GM18499 (cell line): ENCODE measurements around the gene DPP8.
"Not testable (repeated sequence)": the region's sequence is repeated elsewhere in the genome, so short reads cannot be mapped to it uniquely, and the experiment has no call there.

ENCODE experiments used
- ATAC-seq: cut with Tn5 transposase; IDR thresholded peaks from one replicate; pipeline ENCODE4 v1.9.1; 2021; ENCODE audit warnings: moderate number of reproducible peaks; ENCODE audit not compliant: insufficient read depth, unreplicated experiment

DPP8 gene

DNA sequence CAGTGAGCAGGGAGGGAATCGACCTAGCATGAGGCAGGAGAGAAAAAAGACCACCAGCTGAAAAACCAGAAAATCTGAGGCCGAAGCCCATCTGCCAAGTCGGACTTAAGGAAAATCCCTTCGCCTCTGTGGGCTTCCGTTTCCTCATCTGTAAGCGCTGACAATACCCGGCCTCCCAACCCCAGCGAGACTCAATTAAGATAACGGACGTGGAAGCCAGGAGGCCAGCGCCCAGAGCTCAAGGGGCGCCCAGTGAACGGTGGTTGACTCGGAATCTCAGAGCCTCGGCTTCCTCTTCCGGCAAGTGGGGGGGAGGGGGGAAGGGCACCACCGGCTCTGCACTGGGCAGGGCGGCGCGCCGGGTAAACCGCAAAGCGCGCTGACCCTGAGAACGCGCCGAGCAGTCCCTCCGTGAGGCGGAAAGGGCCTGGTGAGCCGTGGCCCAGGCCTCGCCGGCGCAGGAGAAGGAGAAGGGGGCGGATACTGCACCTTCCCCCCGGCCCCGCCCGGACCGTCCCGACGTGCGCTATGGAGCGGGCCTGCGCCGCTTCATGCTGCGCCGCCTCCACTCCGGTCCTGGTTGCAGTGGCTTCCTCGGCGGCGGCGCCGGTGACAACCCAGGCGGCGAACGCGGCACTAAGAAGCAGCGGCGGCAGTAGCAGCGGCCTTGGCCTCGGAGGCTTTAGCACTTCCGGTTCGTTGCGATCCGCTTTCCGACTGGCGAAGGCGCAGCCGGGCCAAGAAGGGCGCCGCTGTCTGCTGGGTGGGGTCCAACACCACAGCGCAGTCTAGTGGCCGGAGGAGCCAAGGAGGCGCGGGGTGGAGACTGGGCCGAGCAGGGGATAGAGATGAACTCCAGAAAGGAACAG, at the start of gene DPP8:
Gene DPP8 (minus strand): TSS at position 693 of the 869 bp plus-strand sequence. CDS start 5,136 bp downstream, outside the sequence.
- ATAC-seq, result peak; percentile 77

DNA sequence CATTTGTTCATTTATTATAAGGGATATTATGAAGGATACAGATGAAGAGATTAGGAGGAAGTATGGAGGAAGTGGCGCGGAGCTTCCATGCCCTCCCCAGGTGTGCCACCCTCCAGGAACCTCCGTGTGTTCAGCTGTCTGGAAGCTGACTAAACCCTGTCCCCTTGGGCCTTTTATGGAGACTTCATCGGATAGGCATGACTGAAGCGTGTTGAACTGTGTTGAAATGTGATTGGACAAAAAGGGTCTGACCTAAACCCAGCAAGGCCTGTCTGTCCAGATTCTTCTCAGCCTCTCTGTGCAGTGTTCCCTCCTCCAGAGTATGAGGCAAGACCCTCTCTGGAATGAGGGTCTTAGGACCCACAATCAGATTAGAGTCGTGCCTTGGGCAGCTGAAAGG, 44.4 kb upstream of the DPP8 start:
- ATAC-seq, result no peak

DNA sequence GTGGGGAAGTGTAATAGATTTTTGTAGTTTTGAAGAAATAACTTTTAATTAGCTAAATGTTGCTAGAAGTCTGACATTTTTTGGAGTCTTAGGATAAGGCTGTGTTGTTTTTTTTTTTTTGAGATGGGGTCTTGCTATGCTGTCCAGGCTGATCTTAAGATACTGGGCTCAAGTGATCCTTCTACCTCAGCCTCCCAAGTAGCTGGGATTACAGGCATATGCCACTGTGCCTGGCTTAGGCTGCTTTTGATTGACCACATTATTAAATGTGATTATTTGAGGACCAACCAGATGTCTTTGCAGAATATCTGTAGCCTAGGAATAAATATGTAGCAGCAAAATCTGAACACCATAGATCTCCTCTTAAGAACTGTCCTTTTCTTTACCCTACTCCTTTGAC, 42.5 kb upstream of the DPP8 start:
- ATAC-seq, result no peak

DNA sequence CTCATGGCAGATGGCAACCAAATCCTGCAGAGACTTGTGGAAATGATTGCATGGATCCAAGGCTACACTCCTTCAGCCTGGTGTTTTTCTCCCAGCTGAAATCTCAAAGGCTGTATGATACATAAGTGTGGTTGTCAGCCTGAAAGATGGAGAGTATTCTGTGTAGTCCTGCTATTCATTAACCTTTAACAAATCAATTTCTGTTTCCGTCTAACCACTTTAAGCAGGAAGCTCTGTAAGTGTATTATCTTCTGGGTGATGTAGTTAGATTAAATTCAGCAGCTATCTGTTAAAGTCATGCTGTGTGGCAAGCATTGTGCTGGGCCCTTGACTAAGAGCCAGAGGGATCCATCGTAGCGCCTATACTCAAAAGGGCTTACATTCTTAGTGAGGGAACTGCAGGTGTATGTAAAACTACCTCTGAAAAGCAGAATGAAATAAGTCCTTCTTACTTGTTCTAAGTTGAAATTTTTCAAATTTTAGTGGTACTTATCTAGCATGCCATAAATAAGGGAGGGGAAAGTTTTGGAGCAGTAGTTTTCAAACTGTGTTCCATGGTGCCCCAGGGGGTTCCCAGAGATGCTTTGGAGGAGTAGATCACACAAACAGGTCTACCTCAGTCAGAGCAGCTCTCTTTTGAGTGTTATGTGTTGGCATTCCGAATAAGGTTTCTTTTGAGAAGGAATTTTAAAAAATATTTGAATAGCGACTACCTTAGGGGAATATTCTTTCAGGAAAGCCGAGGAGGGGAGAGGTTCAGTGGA, 41.7 kb upstream of the DPP8 start:
- no peak for ATAC-seq

DNA sequence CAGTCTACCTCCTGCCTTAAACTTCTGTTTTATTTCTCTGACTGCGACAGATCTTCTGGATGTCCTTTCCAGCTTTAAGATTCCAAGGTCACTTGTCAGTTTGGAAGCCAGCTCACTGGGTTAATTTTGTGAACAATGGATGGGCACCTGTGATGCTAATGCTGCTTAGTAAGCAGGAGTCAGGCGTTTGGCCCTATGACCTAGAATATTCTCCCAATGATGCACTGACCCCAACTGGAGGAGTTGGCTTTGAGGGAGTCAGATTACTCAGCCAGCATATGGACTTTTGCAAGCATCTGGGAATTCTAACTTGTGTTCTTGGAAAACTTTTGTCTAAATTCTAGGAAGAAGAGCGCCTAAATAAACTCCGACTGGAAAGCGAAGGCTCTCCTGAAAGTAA, 40.8 kb upstream of the DPP8 start:
- no peak for ATAC-seq

DNA sequence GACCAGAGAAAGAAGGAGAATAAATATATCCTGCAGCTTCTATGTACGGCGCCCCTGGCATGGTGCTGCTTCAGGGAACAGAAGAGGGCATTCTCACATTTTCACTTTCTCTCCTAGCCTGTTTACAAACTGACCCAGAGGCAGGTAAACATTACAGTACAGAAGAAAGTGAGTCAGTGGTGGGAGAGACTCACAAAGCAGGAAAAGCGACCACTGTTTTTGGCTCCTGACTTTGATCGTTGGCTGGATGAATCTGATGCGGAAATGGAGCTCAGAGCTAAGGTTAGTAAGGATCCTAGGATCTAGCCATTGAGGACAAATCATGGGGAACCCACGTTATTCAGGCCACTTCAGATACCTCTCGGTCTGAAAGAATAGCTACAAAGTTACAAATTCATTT, 39.1 kb upstream of the DPP8 start:
- no peak for ATAC-seq

DNA sequence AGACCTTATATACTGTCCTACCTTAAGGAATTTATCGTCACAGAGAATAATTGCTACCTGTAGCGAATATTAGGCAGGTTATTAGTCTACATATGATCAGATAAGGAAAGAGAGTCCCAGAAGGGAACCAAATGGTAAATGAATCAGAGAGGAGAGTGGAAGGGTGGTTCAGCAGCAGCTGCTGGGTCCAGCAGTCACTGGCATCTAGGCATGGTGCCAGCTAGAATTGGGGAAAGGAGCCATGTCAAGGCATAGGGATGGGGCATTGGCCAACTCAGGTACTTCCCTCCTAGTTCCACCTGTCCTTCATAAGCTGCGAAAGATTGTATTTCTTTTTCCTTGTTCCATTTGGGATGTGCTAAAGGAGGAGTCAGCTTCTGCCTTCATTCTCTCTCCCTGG, 36.2 kb upstream of the DPP8 start:
- ATAC-seq, result no peak

DNA sequence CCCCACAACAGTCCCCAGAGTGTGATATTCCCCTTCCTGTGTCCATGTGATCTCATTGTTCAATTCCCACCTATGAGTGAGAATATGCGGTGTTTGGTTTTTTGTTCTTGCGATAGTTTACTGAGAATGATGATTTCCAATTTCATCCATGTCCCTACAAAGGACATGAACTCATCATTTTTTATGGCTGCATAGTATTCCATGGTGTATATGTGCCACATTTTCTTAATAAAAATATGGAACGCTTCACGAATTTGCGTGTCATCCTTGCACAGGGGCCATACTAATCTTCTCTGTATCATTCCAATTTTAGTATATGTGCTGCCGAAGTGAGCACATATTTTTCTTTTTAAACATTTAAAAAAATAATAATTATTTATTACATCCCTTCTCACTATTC, 35.4 kb upstream of the DPP8 start:
- ATAC-seq, result not testable (repeated sequence)

DNA sequence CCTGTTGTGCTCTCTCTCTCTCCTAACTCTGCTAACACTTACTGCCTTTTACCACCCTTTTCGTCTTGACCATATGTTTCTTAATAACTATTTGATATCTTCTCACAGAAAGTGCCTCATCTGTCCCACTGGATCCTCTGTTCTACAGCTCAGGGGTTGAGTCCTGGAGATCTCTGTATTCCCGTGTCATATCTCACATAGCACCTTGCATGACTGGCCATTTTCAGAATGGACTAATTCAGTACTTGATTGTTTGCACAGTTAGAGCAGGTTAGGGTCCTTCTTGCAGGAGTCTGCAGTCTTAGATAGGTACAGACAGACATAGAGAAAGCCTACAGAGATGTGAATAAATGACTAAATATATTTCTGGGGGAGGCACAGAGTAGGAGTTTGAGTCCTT, 33.7 kb upstream of the DPP8 start:
- no peak for ATAC-seq

DNA sequence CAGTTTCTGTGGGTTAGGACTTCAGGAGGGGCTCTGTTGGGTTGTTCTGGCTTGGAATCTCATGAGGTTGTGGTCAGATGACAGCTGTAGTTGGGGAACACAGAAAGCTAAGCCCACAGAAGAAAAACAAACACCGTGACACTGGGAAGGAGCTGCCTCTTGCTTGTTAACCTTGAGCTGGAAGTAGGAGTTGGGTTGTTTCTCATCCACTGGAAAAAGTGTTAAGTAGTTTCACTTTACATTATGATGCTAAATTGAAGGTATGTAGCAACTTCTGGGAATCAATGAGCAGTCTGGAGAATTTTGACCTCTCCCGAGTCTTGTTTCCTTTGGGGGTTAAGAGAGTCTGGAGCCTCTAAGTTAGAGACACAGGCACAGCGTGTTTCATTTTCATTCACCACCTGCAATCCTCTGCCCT, 33.2 kb upstream of the DPP8 start:
- ATAC-seq, result no peak

DNA sequence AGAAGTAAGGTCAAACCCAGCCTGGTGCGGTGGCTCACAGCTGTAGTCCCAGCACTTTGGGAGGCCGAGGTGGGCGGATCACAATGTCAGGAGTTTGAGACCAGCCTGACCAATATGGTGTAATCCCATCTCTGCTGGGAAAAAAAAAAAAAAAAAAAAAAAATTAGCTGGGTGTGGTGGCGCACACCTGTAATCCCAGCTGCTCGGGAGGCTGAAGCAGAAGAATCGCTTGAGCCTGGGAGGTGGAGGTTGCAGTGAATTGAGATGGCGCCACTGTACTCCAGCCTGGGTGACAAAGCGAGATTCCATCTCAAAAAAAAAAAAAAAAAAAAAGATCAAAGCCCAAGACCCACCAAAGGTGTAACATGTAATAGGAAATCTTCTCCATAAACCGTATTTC, 31.8 kb upstream of the DPP8 start:
- ATAC-seq, result not testable (repeated sequence)

DNA sequence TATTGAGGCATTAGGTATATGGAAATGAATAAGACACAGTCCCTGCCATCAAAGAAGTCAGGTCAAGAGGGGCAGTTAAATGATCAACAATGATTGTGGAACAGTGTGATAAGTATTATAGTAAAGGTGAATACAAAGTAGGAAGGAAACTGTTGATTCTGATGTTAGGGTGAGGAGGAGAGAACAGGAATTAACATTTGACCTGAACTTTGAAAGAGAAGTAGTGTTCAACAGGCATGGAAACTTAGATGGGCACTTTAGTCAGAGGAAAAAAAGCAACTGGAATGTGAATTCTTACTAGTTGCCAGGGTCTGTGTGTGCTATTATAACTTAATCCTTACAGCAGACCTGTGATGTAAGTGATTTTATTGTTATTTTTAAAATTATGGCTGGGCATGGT, 30.4 kb upstream of the DPP8 start:
- no peak for ATAC-seq

DNA sequence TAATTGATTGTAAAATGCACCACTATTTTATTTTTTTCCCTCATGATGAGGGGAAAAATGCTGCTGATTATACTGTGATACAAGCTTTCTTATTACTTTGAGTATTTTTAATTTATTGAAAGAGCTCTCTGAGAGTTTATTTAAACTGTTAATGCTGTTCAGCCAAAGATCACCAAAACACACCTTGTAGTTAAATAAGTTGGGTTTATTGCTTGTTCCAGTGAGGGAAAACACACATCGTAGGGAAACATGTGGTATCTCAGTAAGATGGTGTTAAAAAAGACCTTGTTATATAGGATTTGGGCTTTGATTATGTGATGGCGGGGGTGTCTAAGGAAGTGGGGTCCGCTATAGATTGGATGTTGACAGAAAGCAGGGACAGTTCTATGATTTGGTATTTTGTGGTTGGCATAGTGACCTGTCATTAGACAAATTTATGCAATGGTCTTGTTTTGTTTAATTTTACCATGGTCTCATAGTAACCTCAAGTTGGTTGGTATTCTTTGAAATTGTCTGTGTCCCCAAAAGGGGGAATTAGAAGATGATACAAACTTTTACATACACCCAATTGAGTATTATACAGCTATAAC, 23.8 kb upstream of the DPP8 start:
- no peak for ATAC-seq

DNA sequence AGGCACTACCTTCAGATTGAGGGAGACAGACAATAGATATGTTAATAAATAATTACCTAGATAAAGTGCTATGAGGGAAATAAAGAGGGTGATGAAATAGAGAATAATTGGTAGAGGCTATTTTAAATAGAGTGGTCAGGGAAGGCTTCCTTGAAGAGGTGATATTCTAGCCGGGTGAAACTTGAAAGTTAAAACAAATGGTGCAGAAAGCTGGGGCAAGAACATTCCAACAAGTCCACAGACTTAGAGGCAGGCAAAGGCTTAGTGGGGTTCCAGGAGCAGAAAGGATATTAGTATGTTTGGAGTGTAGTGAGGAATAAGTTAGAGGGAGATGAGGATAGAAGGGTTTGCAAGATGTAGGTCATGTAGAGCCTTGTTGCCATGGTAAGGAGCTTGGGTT, 22.8 kb upstream of the DPP8 start:
- no peak for ATAC-seq

DNA sequence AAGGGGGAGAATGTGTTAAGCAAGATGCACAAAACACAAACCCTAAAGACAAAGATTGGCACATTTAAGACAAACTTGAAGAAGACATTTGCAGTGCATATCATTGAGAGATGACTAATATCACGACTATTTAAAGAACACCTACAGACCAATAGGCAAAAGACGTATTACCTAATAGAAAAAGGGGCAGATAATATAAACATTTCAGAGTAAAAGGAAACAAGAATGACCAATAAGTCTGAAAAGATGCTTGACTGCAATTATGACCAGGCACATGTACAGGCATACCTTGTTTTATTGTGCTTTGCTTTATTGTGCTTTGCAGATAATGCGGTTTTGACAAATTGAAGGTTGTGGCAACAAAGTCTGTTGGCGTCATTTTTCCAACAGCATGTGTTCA, 17.7 kb upstream of the DPP8 start:
- no peak for ATAC-seq

DNA sequence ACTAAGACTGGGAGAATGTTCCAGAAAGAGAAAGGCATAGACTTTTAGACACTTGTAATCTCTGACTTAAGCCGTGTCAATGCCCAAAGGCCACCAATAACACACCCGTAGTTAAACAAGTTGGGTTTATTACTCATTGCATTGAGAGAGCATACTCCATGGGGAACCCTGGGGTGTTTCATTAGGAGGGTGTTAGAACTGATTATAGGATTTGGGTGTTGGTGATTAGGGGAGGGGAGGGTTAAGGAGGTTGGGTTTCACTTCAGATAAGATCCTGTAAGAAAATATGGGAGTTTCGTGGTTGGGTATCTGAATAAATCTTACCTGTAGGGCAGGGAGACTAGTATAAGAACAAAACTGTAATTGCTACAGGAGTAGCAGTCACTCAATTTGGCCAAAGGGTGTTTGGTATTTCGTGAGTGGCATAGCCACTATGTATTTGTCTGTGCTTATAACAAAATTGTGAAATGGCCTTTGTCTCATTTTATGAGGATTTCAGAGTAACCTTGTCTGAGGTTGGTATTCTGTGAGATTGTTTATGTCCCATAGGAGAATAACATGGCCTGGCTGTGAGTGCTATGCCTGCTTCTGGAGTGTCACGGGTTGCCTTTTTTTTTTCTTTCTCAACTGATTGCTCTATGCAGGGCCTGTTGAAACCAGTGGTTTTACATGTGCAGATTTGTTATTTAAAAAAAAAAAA, 15.7 kb upstream of the DPP8 start:
- ATAC-seq, result no peak

DNA sequence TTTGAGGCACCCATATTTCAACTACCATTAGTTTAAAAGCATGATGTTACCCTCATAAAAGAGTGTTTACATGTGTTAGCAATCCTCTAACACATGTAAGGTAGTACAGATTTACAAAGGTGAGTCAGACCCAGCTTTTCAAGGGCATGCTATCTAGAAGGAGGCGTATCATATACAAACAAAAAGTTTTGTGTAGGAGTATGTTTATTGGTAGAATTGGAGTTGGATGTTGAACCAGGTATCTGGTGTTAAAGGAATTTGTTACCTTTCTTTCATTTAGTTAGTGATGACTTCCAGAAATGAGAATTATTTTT, 15.2 kb upstream of the DPP8 start:
- ATAC-seq, result no peak

DNA sequence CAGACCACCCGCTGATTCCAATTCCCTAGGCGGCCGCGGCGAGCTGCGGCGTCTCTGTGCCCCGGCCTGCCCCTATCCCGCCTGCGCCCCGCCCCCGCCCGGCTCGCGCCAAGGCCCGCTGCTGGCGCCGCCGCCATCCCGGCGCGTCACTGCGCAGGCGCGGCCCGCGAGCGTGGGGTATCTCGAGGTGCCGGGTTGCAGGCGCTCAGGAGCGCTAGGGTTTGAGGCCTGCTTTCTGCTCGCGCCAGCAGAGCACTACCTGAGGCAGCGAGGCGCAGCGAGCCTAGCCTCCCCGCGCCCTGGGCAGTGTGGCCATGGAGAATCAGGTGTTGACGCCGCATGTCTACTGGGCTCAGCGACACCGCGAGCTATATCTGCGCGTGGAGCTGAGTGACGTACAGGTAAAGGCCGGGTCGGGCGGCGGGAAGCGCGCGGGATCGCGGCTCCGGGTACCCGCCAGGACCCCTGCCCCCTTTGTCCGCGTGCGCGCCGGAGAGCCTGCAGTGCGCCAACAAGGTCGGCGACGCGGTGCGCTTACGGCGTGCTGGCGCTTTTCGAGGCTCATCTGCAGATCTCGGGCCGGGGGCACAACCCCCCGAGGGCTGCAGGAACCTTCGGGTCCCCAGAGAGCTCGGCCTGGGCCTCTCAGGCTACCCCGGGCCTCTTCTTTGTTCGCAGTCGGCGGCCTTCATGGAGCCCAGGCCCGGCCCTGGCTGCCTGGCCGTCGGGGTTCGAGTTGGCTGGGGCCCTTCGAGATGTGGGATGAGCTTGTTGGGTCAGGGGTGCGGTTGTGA, 13.0 kb upstream of the DPP8 start, which contains the start of gene HACD3:
Gene HACD3 (plus strand): TSS at position 146 of the 794 bp plus-strand sequence. CDS start 169 bp downstream, at position 315.
- ATAC-seq, result no peak

DNA sequence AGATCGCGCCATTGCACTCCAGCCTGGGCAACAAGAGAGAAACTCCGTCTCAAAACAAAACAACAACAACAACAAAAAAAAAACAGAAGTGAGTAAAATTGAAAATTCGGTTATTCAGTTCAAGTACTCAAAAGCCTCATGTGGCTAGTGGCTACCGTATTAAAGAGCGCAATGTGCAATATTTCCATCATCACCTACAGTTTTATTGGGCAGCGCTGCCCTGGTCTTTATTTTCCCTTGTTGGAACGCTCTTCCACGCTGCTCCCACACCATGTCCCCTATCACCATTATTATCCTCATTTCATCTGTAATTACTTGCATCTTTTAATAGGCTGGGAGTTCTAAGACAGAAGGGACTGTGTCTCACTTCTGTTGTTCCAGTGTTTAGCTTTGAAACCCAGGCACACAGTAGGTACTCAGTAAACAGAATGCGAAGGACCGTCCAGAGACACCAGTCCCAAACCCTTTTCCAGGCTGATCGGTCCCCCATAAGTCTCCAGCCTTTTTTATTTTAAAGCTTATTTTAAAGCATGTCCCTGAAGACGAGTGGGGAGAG, 12.4 kb upstream of the DPP8 start:
- ATAC-seq, result no peak
